B cell (primary cell): ENCODE measurements around the gene MMS22L. TPM values are rescaled to one million over a fixed set of nuclear protein-coding genes. Genes with fewer than 3 reads are reported as not detected.

Experiments
- ATAC-seq: fragments of 200-7000 bp; cut with Tn5 transposase; one replicate; pipeline ENCODE4 v1.10.0; 2021; ENCODE audit warnings: low read depth, mild to moderate bottlenecking, moderate number of reproducible peaks, moderate library complexity
- CTCF ChIA-PET: fragments of 350-600 bp; sonication (Branson Sonifier 250); formaldehyde crosslinking; loops from one replicate; lab custom pipeline; 2021; ENCODE audit warnings: antibody characterized with exemption, inconsistent platforms; lab: Charles Lee
- POLR2A ChIA-PET: fragments of 350-600 bp; sonication (Branson Sonifier 250); formaldehyde crosslinking; loops from one replicate; lab custom pipeline; 2021; ENCODE audit warnings: antibody characterized with exemption; lab: Charles Lee
- DNase-seq: peaks from one replicate; pipeline ENCODE4 v3.0.0; 2013
- H2AFZ ChIP-seq: 2 replicates; pipeline ENCODE4 v1.6.1; 2012; ENCODE audit warnings: mild to moderate bottlenecking, low read depth, low read length; ENCODE audit not compliant: insufficient read depth, poor library complexity, severe bottlenecking
- H3K27ac ChIP-seq, 2 donors: 1 replicate in 1 of 2; 2 replicates in 1 of 2; pipeline ENCODE4 v1.5.1; 2012 to 2013; ENCODE audit warnings: low read length in 2 of 2, mild to moderate bottlenecking in 2 of 2, moderate library complexity in 1 of 2
- H3K27me3 ChIP-seq, 4 experiments: fragments of 200-600 bp in 1 of 4; sonication (generic) in 1 of 4; replicated peaks in 1 of 4; 1 replicate in 2 of 4; 2 replicates in 2 of 4; pipeline versions ENCODE4 v1.6.1 to v1.7.0; 2013 to 2016; ENCODE audit warnings: low read length in 3 of 4, mild to moderate bottlenecking in 2 of 4, mixed read lengths in 1 of 4, moderate library complexity in 1 of 4; ENCODE audit not compliant: insufficient read depth in 4 of 4, control insufficient read depth in 3 of 4; ENCODE audit errors: control extremely low read depth in 1 of 4
- H3K36me3 ChIP-seq, 2 experiments: replicated peaks in 1 of 2; 1 replicate in 1 of 2; 2 replicates in 1 of 2; pipeline versions ENCODE4 v1.6.1 to v1.7.1; 2013; ENCODE audit warnings: low read length in 1 of 2; ENCODE audit not compliant: insufficient read depth in 2 of 2, control insufficient read depth in 1 of 2; ENCODE audit errors: control extremely low read depth in 1 of 2, extremely low read depth in 1 of 2
- H3K4me1 ChIP-seq, 2 donors: fragments of 200-600 bp in 1 of 2; sonication (generic) in 1 of 2; 1 replicate in 1 of 2; 2 replicates in 1 of 2; pipeline versions ENCODE4 v1.5.1 to v1.6.1; 2013 to 2017; ENCODE audit warnings: low read length in 2 of 2; ENCODE audit not compliant: control insufficient read depth in 2 of 2, insufficient read depth in 2 of 2
- H3K4me2 ChIP-seq: replicated peaks from 2 replicates; pipeline ENCODE3; 2012; ENCODE audit warnings: mild to moderate bottlenecking, low read depth, low read length; ENCODE audit not compliant: poor library complexity, severe bottlenecking
- H3K4me3 ChIP-seq, 5 experiments: fragments of 200-600 bp in 1 of 5; sonication (generic) in 1 of 5; 1 replicate in 3 of 5; 2 replicates in 2 of 5; pipeline versions ENCODE4 v1.5.1 to v1.7.0; 2011 to 2016; ENCODE audit warnings: low read length in 4 of 5, mild to moderate bottlenecking in 4 of 5, low read depth in 2 of 5, control low read depth in 1 of 5, moderate library complexity in 1 of 5; ENCODE audit not compliant: insufficient read depth in 1 of 5; ENCODE audit errors: control extremely low read depth in 1 of 5, extremely low read depth in 1 of 5
- H3K79me2 ChIP-seq: fragments of 200-600 bp; sonication (generic); one replicate; pipeline ENCODE4 v1.6.0; 2016; ENCODE audit warnings: low read length; ENCODE audit not compliant: control insufficient read depth, insufficient read depth
- H3K9ac ChIP-seq: fragments of 200-600 bp; sonication (generic); 2 replicates; pipeline ENCODE4 v1.6.1; 2017; ENCODE audit warnings: mild to moderate bottlenecking, low read length, moderate library complexity
- H3K9me3 ChIP-seq, 3 donors: one replicate each; pipeline versions ENCODE4 v1.6.1 to v1.7.1; 2013; ENCODE audit warnings: low read length in 2 of 3; ENCODE audit not compliant: control insufficient read depth in 2 of 3, insufficient read depth in 1 of 3; ENCODE audit errors: control extremely low read depth in 1 of 3
- H4K20me1 ChIP-seq: 2 replicates; pipeline ENCODE4 v1.6.0; 2012; ENCODE audit warnings: mild to moderate bottlenecking, low read length; ENCODE audit not compliant: insufficient read depth, control insufficient read depth, poor library complexity, severe bottlenecking
- H3K27ac Mint-ChIP-seq: one replicate; pipeline ENCODE4 v1.8.0; 2021; ENCODE audit warnings: mixed read lengths
- H3K27me3 Mint-ChIP-seq: one replicate; pipeline ENCODE4 v1.8.0; 2021; ENCODE audit warnings: mixed read lengths
- H3K4me1 Mint-ChIP-seq: one replicate; pipeline ENCODE4 v1.8.0; 2021; ENCODE audit warnings: mixed read lengths
- H3K4me3 Mint-ChIP-seq: one replicate; pipeline ENCODE4 v1.8.0; 2021; ENCODE audit warnings: mixed read lengths
- H3K9me3 Mint-ChIP-seq: one replicate; pipeline ENCODE4 v1.8.0; 2022; ENCODE audit warnings: mixed read lengths; ENCODE audit not compliant: insufficient read depth
- CTCF ChIP-seq: fragments of 200-600 bp; IDR thresholded peaks from one replicate; pipeline ENCODE4 v1.8.0; 2022; ENCODE audit warnings: antibody characterized with exemption, mild to moderate bottlenecking
- EZH2 ChIP-seq: IDR thresholded peaks from 2 replicates; pipeline ENCODE4 v1.6.1; 2012; ENCODE audit warnings: borderline replicate concordance, low read depth, mild to moderate bottlenecking, moderate library complexity, low read length; ENCODE audit not compliant: insufficient read depth, poor library complexity, severe bottlenecking
- WGBS: methylation state at CpG from one replicate; pipeline ENCODE4 v1.1.5; 2013; ENCODE audit warnings: missing lambda C conversion rate; ENCODE audit not compliant: insufficient coverage; 5-methylcytosine and 5-hydroxymethylcytosine counted together
- intact Hi-C: fragments of 100-400 bp; cut with micrococcal nuclease; formaldehyde crosslinking; loops from one replicate; pipeline ENCODE4 v1.10.0; 2022
- polyA plus RNA-seq: library from polyadenylated mRNA; depleted of rRNA; stranded (reverse); fragments of >200 nt; gene quantifications from 2 replicates; pipeline ENCODE4 v1.2.3, GENCODE V29; 2012
- total RNA-seq, 2 donors: library from RNA; stranded (reverse); fragments of 120-200 nt in 1 of 2; gene quantifications; 1 replicate in 1 of 2; 2 replicates in 1 of 2; pipeline versions ENCODE4 v1.2.3 to v1.2.4, GENCODE V29; 2013 to 2022

The MMS22L gene
- total and polyA plus RNA-seq, 2 donors (not counting 1 experiment from before 2014, with no cell fraction given), result 3.2 to 20.5 TPM

DNA sequence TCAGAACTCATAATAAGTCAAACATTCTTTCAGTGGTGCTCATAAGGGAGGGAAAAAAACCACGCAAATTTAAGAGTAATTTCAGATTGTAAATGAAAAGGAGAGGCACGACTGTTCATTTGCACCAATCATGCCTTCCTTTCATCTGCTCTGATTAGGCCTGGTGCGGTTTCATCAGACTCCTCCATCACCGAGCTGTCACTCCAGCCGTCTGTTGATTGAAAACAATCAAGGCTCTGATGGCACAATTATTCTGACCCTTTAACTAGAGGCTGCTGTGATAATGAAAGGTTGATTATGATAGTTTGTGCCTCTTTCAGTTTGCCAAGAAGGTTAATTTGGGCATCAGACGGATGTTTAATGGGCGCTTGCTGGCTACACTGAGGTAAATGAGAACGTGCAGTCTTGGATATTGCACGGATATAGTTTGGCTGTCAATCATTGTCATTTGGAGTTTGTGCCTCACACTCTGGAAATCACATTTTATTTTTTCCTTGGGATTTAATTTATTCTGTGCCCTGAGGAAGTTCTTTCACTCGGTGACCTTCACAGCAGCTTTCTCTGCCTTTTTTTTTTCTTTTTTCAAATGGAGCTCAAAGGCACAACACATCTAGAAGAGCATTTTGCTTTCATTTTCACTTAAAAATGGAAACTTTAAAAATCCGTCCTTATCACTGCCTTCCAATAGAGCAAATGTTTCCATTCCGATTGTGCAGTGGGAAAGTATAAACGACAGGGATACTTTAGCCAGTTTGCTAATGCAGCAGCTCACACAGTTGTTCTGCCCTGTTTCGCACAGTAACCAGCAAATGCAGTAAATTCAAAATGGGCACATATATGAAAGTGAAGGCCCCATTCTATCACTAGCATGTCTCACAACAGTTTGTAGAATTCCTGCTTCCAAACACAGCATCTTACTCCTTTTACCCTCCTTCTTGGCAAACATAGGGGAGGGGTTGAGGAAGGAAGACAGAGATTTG, 185.7 kb downstream of the MMS22L start:
- no peaks in the 10 kb centered on the region for H3K4me1 Mint-ChIP-seq
- H3K27ac ChIP-seq, result no peak overlapping the region
- no peak for ATAC-seq
- TF ChIP-seq CTCF (no peak), EZH2 (no peak)
- no peak overlapping the region for H3K4me3 Mint-ChIP-seq
- POLR2A ChIA-PET, result no interaction called here
- H3K9ac ChIP-seq, result no peak overlapping the region
- H3K4me1 ChIP-seq, result no peaks in the 10 kb centered on the region
- H3K27me3 ChIP-seq, result no peaks in the 10 kb centered on the region
- no peaks in the 10 kb centered on the region for H3K27me3 Mint-ChIP-seq
- no peak overlapping the region for H3K4me2 ChIP-seq
- 86% methylated on average over 4 of the region's 14 CpGs for WGBS
- H4K20me1 ChIP-seq, result no peaks in the 10 kb centered on the region
- H3K27ac Mint-ChIP-seq, result no peak overlapping the region
- no peaks in the 10 kb centered on the region for H3K9me3 Mint-ChIP-seq
- CTCF ChIA-PET, result no interaction called here
- no peak overlapping the region for H2AFZ ChIP-seq
- H3K79me2 ChIP-seq, result no peaks in the 10 kb centered on the region
- intact Hi-C loops, result no loop called here
- H3K4me3 ChIP-seq, result no peak overlapping the region
- no peak for DNase-seq
- H3K9me3 ChIP-seq, result no peaks in the 10 kb centered on the region
- H3K36me3 ChIP-seq, result no peaks in the 10 kb centered on the region

DNA sequence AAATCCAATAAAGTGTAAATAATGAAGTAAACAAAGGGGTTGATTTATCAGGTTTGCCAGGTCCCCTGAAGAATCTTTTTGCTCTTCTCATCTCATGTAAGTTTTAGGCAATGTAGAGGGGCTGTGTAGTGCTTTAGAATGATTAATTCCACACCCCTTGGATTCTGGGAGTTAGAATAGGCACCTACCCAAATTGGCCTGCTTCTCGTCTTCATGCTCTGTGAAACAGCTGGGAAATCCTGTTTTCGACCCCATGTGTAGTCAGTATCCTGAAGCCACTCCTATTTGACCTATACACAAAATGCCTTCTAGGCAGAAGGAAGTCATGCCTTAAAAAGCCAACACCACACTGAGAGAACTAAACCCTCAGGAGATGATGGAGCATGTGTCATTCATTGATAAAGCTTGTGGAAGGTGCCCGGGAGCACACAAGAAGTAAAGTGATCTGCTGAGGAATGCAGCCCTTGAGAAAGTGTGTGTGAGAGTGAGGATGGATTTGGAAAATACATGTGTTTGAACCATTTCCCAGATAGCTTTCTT, 187.6 kb downstream of the MMS22L start:
- WGBS, result no CpG with 5 or more reads among the region's 3 CpGs
- Mint-ChIP-seq H3K9me3 (no peaks in the 10 kb centered on the region), H3K27me3 (no peaks in the 10 kb centered on the region), H3K4me1 (no peaks in the 10 kb centered on the region), H3K27ac (no peak overlapping the region), H3K4me3 (no peak overlapping the region)
- Histone ChIP-seq H3K27me3 (no peaks in the 10 kb centered on the region), H3K4me1 (no peaks in the 10 kb centered on the region), H3K4me2 (no peak overlapping the region), H3K79me2 (no peaks in the 10 kb centered on the region), H3K9ac (no peak overlapping the region), H3K9me3 (no peaks in the 10 kb centered on the region), H2AFZ (no peak overlapping the region), H3K4me3 (no peak overlapping the region), H3K36me3 (no peaks in the 10 kb centered on the region), H4K20me1 (no peaks in the 10 kb centered on the region), H3K27ac (no peak overlapping the region)
- POLR2A ChIA-PET, result no interaction called here
- ATAC-seq (no peak), DNase-seq (no peak)
- CTCF ChIA-PET, result no interaction called here
- TF ChIP-seq CTCF (no peak), EZH2 (no peak)
- intact Hi-C loops, result no loop called here
